Activated CD8-positive, alpha-beta T cell treated with anti-CD3 and anti-CD28 coated beads, Interleukin-2, amount 10 ng/mL, durations not matched to agents 7 days and 5 days (primary cell): ENCODE measurements around the gene PLG. TPM values are rescaled to one million over a fixed set of nuclear protein-coding genes. Genes with fewer than 3 reads are reported as not detected.
"Not testable (repeated sequence)": the region's sequence is repeated elsewhere in the genome, so short reads cannot be mapped to it uniquely, and the experiment has no call there.

Source experiments
- ATAC-seq: fragments of 150-1000 bp; cut with Tn5 transposase; one replicate; pipeline ENCODE4 v1.10.0; 2021; ENCODE audit warnings: moderate library complexity
- CTCF ChIA-PET: fragments of 350-600 bp; sonication (Branson Sonifier 250); formaldehyde crosslinking; loops from one replicate; lab custom pipeline; 2021; ENCODE audit warnings: antibody characterized with exemption; lab: Charles Lee
- POLR2A ChIA-PET: fragments of 350-600 bp; sonication (Branson Sonifier 250); formaldehyde crosslinking; loops from one replicate; lab custom pipeline; 2021; ENCODE audit warnings: antibody characterized with exemption; lab: Charles Lee
- DNase-seq: peaks from one replicate; pipeline ENCODE4 v3.0.0-alpha.2; 2020
- H3K27ac Mint-ChIP-seq: one replicate; pipeline ENCODE4 v1.8.0; 2021; ENCODE audit warnings: mild to moderate bottlenecking, mixed read lengths
- H3K27me3 Mint-ChIP-seq: one replicate; pipeline ENCODE4 v1.8.0; 2021; ENCODE audit warnings: low read depth, mixed read lengths
- H3K36me3 Mint-ChIP-seq: one replicate; pipeline ENCODE4 v1.8.0; 2021; ENCODE audit warnings: low read depth, mixed read lengths
- H3K4me1 Mint-ChIP-seq: one replicate; pipeline ENCODE4 v1.8.0; 2021; ENCODE audit warnings: low read depth, mixed read lengths
- H3K4me3 Mint-ChIP-seq: one replicate; pipeline ENCODE4 v1.8.0; 2021; ENCODE audit warnings: mild to moderate bottlenecking, mixed read lengths
- H3K9me3 Mint-ChIP-seq: one replicate; pipeline ENCODE4 v1.8.0; 2022; ENCODE audit warnings: mixed read lengths; ENCODE audit not compliant: insufficient read depth
- total RNA-seq, 2 experiments: library from RNA; stranded (reverse); gene quantifications; one replicate each; pipeline ENCODE4 v1.2.3, GENCODE V29; 2021

Gene PLG
- total RNA-seq: under 1 TPM in 1 of 2 experiments, not detected in 1; 0.55 TPM

DNA sequence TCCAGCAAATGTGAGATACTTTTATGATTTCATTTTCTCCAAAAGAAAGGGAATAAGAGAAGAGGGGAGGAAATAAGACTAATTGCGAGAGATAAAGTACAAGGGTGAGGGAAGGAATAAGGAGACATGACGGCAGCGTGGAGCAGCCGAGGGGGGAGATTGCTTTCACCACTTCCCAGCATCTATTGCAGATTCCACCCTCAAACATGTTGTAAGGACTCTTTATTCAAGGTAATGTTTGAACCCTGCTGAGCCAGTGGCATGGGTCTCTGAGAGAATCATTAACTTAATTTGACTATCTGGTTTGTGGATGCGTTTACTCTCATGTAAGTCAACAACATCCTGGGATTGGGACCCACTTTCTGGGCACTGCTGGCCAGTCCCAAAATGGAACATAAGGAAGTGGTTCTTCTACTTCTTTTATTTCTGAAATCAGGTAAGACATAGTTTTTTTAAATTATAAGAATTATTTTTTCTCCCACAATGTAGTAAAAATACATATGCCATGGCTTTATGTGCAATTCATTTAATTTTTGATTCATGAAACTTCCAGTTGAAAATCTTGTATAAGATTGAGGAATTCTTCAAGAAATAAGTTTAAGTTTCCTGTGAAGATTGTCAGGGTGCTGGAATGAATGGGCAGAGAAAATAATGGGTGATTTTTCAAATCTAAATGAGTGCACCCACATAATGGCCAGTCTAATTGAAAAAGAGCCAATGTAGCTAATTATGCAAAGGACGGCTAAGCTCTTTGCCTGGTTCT is at the start of gene PLG:
TSS of gene PLG (plus strand) at position 327 of the 763 bp plus-strand sequence. CDS start at position 388, 61 bp downstream.
- ATAC-seq, H3K9me3 Mint-ChIP-seq, H3K4me3 Mint-ChIP-seq, H3K27me3 Mint-ChIP-seq, H3K27ac Mint-ChIP-seq, H3K36me3 Mint-ChIP-seq, CTCF ChIA-PET, DNase-seq, H3K4me1 Mint-ChIP-seq, POLR2A ChIA-PET: not testable (repeated sequence)

DNA sequence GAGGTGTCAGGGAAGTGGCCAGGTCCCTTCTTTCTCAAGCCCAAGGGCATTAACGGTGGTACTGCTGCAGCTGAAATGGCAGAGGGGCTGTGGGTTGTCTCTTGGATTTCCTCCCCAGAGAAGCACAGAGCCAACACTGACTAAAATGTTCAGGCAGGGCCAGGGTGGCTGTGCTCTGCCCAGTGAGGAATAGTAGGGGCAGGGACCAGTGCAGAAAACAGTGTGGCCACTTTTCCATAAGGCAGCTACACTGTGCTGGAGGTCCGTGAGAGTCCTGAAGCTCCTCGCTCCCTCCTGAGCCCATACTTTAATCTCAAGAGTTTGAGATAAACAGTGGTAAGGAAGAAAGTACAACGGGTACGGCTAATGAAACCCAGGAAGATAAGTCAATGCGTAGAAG is 42.5 kb upstream of the PLG start:
- CTCF ChIA-PET: no interaction called here
- POLR2A ChIA-PET: no interaction called here

DNA sequence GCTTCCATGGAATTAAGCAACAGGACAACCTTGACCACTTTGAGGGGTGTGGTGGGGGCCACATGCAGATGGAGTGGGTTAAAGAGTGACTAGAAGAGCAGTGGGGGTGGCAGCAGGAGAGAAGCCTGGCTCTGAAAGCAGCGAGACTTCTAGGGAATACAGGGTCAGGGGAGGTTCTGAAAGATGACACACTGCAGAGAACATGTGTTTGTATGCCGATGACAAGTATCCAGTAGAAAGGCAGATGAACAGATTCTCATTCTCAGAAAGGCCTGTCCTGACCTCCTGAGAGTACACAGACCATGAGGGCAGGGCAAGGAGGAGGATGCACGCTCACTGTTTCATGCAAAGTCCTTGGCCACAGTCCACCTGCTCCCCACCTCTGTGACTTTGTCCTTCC is 40.8 kb upstream of the PLG start:
- no peak overlapping the region for H3K4me3 Mint-ChIP-seq
- POLR2A ChIA-PET: no interaction called here
- ATAC-seq: no peak
- DNase-seq: no peak
- no peak overlapping the region for H3K27ac Mint-ChIP-seq
- H3K36me3 Mint-ChIP-seq: no peaks in the 10 kb centered on the region
- H3K4me1 Mint-ChIP-seq: no peaks in the 10 kb centered on the region
- no peaks in the 10 kb centered on the region for H3K9me3 Mint-ChIP-seq
- CTCF ChIA-PET: interaction anchor here (0.6 kb wide), 1 partner anchor 9 kb away, joined by 4 read pairs; no protein-coding TSS in a partner anchor
- no peaks in the 10 kb centered on the region for H3K27me3 Mint-ChIP-seq

More for the DNA sequence above, 42.5 kb upstream of the PLG start:
- Mint-ChIP-seq H3K9me3 (no peaks in the 10 kb centered on the region), H3K4me3 (no peak overlapping the region), H3K4me1 (no peaks in the 10 kb centered on the region), H3K27me3 (no peaks in the 10 kb centered on the region), H3K27ac (no peak overlapping the region), H3K36me3 (no peaks in the 10 kb centered on the region)
- ATAC-seq: no peak
- DNase-seq: no peak

DNA sequence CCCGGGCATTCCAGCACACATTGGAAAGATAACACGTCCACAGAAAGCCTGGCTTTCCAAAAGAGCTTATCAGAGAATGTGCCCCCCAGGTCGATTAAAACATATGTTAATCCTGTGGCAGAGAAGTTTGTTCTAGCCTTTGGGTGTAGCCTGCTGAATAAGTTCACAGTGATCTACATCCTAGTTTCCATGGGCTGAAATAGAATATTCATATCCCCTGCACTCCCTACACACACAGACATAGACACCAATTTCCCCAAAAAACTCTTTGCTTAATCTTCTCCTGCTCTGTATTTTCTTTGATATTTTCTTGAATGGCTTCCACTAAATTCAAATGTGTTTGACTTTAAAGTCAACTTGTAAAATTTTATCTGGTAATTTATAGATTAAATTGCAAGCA is 39.6 kb upstream of the PLG start:
- Mint-ChIP-seq H3K9me3 (no peaks in the 10 kb centered on the region), H3K27ac (no peak overlapping the region), H3K4me1 (no peaks in the 10 kb centered on the region), H3K36me3 (no peaks in the 10 kb centered on the region), H3K4me3 (no peak overlapping the region), H3K27me3 (no peaks in the 10 kb centered on the region)
- no peak for DNase-seq
- ATAC-seq: no peak
- ChIA-PET CTCF (no interaction called here), POLR2A (no interaction called here)

DNA sequence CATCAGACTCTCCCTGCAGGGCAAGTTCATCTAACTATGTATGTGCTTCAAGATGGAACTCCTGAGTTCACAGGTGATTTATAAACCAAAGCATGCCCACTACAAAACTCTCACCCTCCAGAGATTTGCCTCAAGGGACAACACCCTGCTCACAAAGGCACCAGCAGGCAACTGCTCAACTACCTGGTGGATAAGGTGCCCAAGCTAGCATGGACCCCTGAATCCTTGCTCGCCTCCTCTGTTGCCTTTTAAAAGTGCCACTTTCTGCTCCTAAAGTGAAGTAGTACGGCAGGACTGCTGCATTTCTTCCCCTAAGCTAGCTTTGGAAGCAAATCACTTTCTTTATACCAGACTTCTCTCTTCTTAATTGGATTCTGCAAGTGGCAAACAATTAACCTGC is 39.2 kb upstream of the PLG start:
- ChIA-PET POLR2A (no interaction called here), CTCF (no interaction called here)
- H3K36me3 Mint-ChIP-seq: no peaks in the 10 kb centered on the region
- no peak overlapping the region for H3K4me3 Mint-ChIP-seq
- no peak overlapping the region for H3K27ac Mint-ChIP-seq
- H3K9me3 Mint-ChIP-seq: no peaks in the 10 kb centered on the region
- DNase-seq (no peak), ATAC-seq (no peak)
- H3K27me3 Mint-ChIP-seq: no peaks in the 10 kb centered on the region
- no peaks in the 10 kb centered on the region for H3K4me1 Mint-ChIP-seq

DNA sequence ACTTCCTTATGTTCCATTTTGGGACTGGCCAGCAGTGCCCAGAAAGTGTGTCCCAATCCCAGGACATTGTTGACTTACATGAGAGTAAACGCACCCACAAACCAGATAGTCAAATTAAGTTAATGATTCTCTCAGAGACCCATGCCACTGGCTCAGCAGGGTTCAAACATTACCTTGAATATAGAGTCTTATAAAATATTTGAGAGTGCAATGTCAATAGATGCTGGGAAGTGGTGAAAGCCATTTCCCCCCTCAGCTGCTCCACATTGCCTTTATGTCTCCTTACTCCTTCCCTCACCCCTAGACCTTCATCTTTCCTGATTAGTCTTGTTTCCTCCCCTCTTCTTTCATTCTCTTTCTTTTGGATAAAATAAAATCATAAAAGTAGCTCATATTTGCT is 37.8 kb upstream of the PLG start, which contains the start of gene LPA:
TSS of gene LPA (minus strand) at position 78 of the 400 bp plus-strand sequence. CDS start at position 17, 61 bp downstream.
- H3K4me1 Mint-ChIP-seq, ATAC-seq, POLR2A ChIA-PET, H3K36me3 Mint-ChIP-seq, H3K9me3 Mint-ChIP-seq, H3K4me3 Mint-ChIP-seq, CTCF ChIA-PET, H3K27ac Mint-ChIP-seq, H3K27me3 Mint-ChIP-seq, DNase-seq: not testable (repeated sequence)

DNA sequence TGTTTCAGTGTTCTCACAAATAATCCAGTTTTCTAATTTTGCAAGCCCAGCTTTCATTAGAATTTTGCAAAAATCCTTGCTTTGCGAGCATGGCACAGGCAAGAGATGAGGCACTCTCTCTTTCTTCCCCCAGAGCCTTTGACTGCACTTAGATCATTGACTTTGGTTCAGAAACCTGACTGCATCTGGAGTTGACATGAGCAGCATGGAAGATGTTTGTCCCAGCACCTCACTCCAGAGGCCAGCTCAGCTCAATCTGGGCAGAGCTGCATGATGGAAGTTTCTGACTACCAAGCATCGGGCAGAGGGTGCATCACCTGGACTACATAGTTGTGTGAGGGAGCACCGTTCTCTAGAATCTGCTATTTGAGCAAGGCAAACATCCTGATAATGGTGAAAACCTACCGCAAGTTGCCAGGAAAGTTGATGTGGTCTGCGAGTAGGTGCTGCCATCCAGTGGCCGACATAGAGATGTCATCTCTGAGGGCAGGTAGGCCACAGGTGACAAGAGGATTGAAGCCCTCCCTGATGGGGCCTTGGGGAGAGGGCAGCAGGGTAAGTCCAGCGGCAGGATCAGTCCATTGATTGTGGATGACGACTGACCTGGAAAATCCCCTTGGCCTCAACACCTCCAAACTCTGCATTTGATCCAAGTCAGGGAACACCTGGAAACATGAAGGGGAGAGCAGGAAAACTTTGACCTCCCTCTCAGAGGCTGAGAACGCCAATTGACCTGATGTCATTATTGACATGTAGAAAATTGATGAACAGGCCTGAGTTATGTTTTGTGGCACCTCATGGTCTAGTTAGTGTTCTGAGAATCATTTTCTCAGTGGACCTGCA is 34.2 kb upstream of the PLG start:
- Mint-ChIP-seq H3K27ac (no peak overlapping the region), H3K36me3 (no peaks in the 10 kb centered on the region), H3K4me3 (no peak overlapping the region), H3K27me3 (no peaks in the 10 kb centered on the region), H3K9me3 (no peaks in the 10 kb centered on the region), H3K4me1 (no peaks in the 10 kb centered on the region)
- ATAC-seq (peak; percentile 58), DNase-seq (peak; percentile 51)
- POLR2A ChIA-PET: no interaction called here
- CTCF ChIA-PET: interaction anchor here (0.7 kb wide), 1 partner anchor 143 kb away, joined by 3 read pairs; no protein-coding TSS in a partner anchor

DNA sequence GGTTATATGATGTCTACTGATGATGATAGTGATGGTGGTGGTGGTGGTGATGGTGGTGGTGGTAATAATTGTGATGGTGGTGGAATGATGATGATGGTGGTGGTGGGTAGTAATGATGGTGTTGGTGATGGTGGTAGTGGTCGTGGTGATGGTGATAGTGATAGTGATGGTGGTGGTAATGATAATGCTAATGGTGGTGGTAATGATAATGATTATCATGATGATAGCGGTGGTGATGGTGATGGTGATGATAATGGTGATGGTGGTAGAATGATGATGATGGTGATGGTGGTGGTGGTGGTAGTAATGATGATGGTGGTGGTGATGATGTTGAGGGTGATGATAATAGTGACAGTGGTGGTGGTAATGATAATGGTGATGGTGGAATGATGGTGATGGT is 33.5 kb upstream of the PLG start:
- DNase-seq (no peak), ATAC-seq (no peak)
- H3K4me3 Mint-ChIP-seq: no peak overlapping the region
- CTCF ChIA-PET: no interaction called here
- POLR2A ChIA-PET: no interaction called here
- no peaks in the 10 kb centered on the region for H3K36me3 Mint-ChIP-seq
- H3K9me3 Mint-ChIP-seq: no peaks in the 10 kb centered on the region
- no peak overlapping the region for H3K27ac Mint-ChIP-seq
- no peaks in the 10 kb centered on the region for H3K4me1 Mint-ChIP-seq
- no peaks in the 10 kb centered on the region for H3K27me3 Mint-ChIP-seq

DNA sequence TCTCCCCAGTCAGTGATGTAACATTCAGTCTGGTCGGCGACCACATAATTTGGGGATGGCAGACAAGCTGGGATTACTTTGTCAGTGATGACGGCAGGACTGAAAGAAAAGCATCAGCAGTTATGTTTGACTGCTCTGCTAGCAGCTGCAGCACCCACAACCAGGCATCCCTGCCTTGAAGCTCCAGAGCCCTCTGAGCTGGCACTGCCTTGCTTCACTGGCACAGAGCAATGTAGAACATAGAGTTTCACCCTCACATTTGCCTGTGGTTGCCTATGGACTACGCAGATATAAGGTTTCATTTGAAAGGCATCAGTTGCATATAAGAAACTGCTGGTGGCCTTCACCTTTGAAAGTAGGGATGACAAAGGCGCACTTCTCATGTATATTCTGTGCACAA is 25.6 kb upstream of the PLG start:
- H3K27me3 Mint-ChIP-seq, H3K4me1 Mint-ChIP-seq, H3K36me3 Mint-ChIP-seq, H3K27ac Mint-ChIP-seq, H3K4me3 Mint-ChIP-seq, H3K9me3 Mint-ChIP-seq, POLR2A ChIA-PET, ATAC-seq, DNase-seq, CTCF ChIA-PET: not testable (repeated sequence)

DNA sequence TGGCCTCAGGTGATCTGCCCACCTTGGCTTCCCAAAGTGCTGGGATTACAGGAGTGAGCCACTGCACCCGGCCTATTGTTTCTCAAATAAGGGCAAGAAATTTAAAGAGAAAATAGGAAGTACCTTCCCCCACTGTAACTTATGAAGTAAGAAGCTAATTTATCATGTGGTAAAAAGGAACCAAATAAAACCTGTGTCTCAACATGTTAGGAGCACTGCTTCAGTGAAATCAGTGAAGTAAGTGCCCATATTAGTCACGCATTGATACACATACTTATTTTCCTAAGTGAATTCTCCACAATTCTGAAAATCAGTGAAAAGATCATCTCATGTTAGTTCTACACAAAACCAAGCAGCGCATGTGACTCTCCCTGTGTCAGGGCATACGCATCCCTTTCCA is 23.8 kb upstream of the PLG start:
- no peaks in the 10 kb centered on the region for H3K36me3 Mint-ChIP-seq
- no peaks in the 10 kb centered on the region for H3K9me3 Mint-ChIP-seq
- no peak overlapping the region for H3K4me3 Mint-ChIP-seq
- peaks cover 6% of the 10 kb centered on the region for H3K27me3 Mint-ChIP-seq
- POLR2A ChIA-PET: no interaction called here
- H3K4me1 Mint-ChIP-seq: no peaks in the 10 kb centered on the region
- H3K27ac Mint-ChIP-seq: no peak overlapping the region
- CTCF ChIA-PET: no interaction called here
- ATAC-seq (no peak), DNase-seq (no peak)

DNA sequence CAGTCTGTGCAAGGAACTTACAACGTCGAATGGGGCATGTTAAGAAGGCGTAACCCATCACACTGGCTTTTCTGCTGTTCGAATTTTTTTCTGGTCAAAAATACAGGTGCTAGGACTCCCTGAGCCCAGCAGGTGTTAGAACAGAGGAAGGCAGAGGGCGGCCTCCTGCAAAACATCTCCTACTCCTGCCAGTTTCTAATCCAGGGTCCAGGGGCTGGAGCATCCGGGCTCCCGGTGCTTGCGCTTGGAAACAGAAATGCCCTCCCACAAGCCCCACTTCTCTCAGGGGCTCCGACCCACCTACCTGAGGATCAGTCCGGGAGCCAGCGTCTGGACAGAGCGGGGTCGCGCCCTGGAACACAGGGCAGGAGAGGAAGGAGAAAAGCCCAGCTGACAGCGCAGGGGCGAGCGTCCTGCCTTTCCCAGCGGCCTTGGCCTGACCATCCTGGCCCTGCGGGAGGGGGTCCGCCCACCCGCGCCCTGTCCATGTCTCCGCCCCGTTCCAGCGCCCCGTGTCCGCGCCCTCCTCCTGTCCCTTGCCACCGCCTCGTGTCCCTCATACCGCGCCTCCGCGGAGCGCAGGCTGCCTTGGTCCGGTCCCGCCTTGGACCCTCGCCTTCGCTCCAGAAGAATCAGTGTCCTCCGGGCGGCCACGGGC is 23.2 kb upstream of the PLG start:
- ChIA-PET POLR2A (no interaction called here), CTCF (no interaction called here)
- DNase-seq (no peak), ATAC-seq (no peak)
- peaks cover 6% of the 10 kb centered on the region for H3K27me3 Mint-ChIP-seq
- no peak overlapping the region for H3K27ac Mint-ChIP-seq
- H3K36me3 Mint-ChIP-seq: no peaks in the 10 kb centered on the region
- H3K9me3 Mint-ChIP-seq: no peaks in the 10 kb centered on the region
- no peak overlapping the region for H3K4me3 Mint-ChIP-seq
- no peaks in the 10 kb centered on the region for H3K4me1 Mint-ChIP-seq

DNA sequence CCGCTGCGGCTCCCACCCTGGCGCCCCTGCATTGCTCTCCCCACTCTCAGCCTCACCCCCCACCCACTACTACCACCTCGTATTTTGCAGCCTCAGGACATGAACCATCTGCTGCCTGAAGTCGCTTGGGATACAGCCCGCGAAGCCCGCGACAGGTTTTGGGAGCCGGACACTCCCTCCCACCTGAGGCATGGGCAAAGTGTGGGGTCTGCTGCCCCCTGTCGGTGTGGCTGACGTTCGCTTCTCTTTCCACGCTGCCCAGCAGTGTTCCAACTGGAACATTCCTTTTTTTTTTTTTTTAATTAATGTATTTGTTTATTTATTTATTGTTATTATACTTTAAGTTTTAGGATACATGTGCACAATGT is 22.7 kb upstream of the PLG start:
- Mint-ChIP-seq H3K9me3 (no peaks in the 10 kb centered on the region), H3K4me3 (no peak overlapping the region), H3K27me3 (peaks cover 6% of the 10 kb centered on the region), H3K36me3 (no peaks in the 10 kb centered on the region), H3K4me1 (no peaks in the 10 kb centered on the region), H3K27ac (no peak overlapping the region)
- ChIA-PET CTCF (no interaction called here), POLR2A (no interaction called here)
- ATAC-seq: no peak
- DNase-seq: no peak
